Ovary (tissue), 3 donors: ENCODE measurements around the gene SRP68.

Experiments
- POLR2A ChIP-seq: fragments of 450-650 bp; IDR thresholded peaks from one replicate; pipeline ENCODE4 v1.6.1; 2017; ENCODE audit warnings: antibody characterized with exemption, mild to moderate bottlenecking, moderate library complexity
- TF ChIP-seq, protein P1 (sequence below), 3 donors: fragments of 450-650 bp in 2 of 3; fragments of 200-600 bp in 1 of 3; IDR thresholded peaks; one replicate each; pipeline versions ENCODE4 v1.5.1 to v1.8.0; 2016 to 2022; ENCODE audit warnings: antibody characterized with exemption in 3 of 3, mild to moderate bottlenecking in 1 of 3
- donor health status: DM: no; HTN: no; CAD: no.

DNA sequence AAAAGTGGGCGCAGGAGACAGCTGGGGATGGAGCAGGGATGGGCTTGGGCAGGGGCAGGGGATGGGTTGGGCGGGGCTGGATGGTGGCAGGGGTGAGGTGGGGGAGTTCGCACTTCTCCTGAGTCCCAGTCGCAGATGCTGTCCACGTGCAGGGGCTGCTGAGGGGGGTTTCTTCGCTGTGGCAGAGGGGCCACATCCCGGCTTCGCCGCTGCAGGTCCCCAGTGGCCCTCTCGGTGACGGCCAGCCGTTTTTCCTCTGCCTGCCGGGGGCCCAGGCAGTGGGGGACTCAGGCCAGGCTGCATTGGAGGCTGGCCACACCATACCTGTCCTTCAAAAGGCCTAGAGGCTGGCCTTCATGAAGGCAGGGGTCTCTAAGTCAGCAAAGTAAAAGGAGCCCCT, 53.5 kb downstream of the SRP68 start:
- TF ChIP-seq, protein P1, sequence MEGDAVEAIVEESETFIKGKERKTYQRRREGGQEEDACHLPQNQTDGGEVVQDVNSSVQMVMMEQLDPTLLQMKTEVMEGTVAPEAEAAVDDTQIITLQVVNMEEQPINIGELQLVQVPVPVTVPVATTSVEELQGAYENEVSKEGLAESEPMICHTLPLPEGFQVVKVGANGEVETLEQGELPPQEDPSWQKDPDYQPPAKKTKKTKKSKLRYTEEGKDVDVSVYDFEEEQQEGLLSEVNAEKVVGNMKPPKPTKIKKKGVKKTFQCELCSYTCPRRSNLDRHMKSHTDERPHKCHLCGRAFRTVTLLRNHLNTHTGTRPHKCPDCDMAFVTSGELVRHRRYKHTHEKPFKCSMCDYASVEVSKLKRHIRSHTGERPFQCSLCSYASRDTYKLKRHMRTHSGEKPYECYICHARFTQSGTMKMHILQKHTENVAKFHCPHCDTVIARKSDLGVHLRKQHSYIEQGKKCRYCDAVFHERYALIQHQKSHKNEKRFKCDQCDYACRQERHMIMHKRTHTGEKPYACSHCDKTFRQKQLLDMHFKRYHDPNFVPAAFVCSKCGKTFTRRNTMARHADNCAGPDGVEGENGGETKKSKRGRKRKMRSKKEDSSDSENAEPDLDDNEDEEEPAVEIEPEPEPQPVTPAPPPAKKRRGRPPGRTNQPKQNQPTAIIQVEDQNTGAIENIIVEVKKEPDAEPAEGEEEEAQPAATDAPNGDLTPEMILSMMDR (IDR thresholded peaks at IDR 0.05): no peak
- no peak for TF ChIP-seq POLR2A
